Astrocyte (in vitro differentiated cells and primary cell): Measurements from ENCODE around the gene SNRPF.

Experiments
- CTCF ChIP-seq: IDR thresholded peaks from 2 replicates; pipeline ENCODE4 v1.5.1; 2011; ENCODE audit warnings: low read depth, mild to moderate bottlenecking, inconsistent platforms, low read length, moderate library complexity; ENCODE audit not compliant: insufficient read depth
- EZH2 ChIP-seq: IDR thresholded peaks from 2 replicates; pipeline ENCODE4 v1.6.1; 2012; ENCODE audit warnings: mild to moderate bottlenecking, low read length, inconsistent platforms; ENCODE audit not compliant: insufficient read depth

DNA sequence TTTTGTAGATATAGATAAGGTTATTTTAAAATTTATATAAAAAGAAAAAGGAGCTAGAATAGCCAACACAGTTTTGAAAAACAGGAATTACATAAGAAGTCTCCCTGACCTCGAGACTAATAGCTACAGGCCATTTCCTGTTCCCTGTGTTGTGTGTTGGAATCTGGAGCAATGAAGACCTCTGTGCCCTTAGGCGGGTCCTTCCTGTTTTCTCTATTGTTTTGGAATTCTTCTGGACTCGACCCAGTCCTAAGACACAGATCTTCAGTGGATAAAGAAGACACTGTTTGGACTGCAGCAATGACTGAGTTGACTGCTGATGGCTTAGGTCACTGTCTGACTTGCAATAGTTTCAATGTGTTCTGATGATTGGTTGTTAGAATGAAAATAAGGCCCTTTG, 26.2 kb downstream of the SNRPF start:
- TF ChIP-seq CTCF (no peak), EZH2 (no peak)
